H9 (cell line): ENCODE results near the gene WFS1. TPM values are rescaled to one million over a fixed set of nuclear protein-coding genes. Genes with fewer than 3 reads are reported as not detected.
A peak's percentile ranks its signal among the peaks of the same experiment; 100 is the strongest.

ENCODE experiments used
- DNase-seq: peaks from one replicate; pipeline ENCODE4 v3.0.0-alpha.2; 2017
- H2AFZ ChIP-seq: one replicate; pipeline ENCODE4 v1.6.1; 2013; ENCODE audit warnings: mild to moderate bottlenecking, low read length, control low read depth, moderate library complexity
- H2AK5ac ChIP-seq: 2 replicates; pipeline ENCODE4 v1.6.1; 2013; ENCODE audit warnings: low read length, control low read depth, mixed read lengths; ENCODE audit not compliant: insufficient read length
- H2BK120ac ChIP-seq: one replicate; pipeline ENCODE4 v1.6.1; 2013; ENCODE audit warnings: low read depth, mild to moderate bottlenecking, low read length, control low read depth, inconsistent platforms; ENCODE audit not compliant: poor library complexity, severe bottlenecking
- H2BK12ac ChIP-seq: 2 replicates; pipeline ENCODE4 v1.6.1; 2013; ENCODE audit warnings: low read length, control low read depth, mixed read lengths, low read depth; ENCODE audit not compliant: insufficient read length
- H2BK15ac ChIP-seq: 2 replicates; pipeline ENCODE4 v1.6.1; 2013; ENCODE audit warnings: low read depth, low read length, control low read depth
- H2BK20ac ChIP-seq: one replicate; pipeline ENCODE4 v1.6.1; 2013; ENCODE audit warnings: low read depth, mild to moderate bottlenecking, low read length, control low read depth, inconsistent platforms; ENCODE audit not compliant: poor library complexity, severe bottlenecking
- H2BK5ac ChIP-seq: 2 replicates; pipeline ENCODE4 v1.6.1; 2013; ENCODE audit warnings: low read length, control low read depth, mixed read lengths; ENCODE audit not compliant: insufficient read length
- H3K14ac ChIP-seq: 2 replicates; pipeline ENCODE4 v1.6.1; 2013; ENCODE audit warnings: low read length, control low read depth; ENCODE audit not compliant: insufficient read depth
- H3K18ac ChIP-seq: 2 replicates; pipeline ENCODE4 v1.6.1; 2013; ENCODE audit warnings: low read depth, mild to moderate bottlenecking, mixed read lengths, low read length, control low read depth; ENCODE audit not compliant: insufficient read length
- H3K23ac ChIP-seq: 2 replicates; pipeline ENCODE4 v1.6.1; 2013; ENCODE audit warnings: low read length, control low read depth, mixed read lengths, low read depth; ENCODE audit not compliant: insufficient read length
- H3K23me2 ChIP-seq: 2 replicates; pipeline ENCODE4 v1.6.1; 2013; ENCODE audit warnings: low read depth, mild to moderate bottlenecking, mixed read lengths, low read length, control low read depth; ENCODE audit not compliant: insufficient read length, poor library complexity, severe bottlenecking
- H3K27ac ChIP-seq: 2 replicates; pipeline ENCODE4 v1.5.1; 2013; ENCODE audit warnings: low read length, control low read depth, mixed read lengths, low read depth; ENCODE audit not compliant: insufficient read length
- H3K27me3 ChIP-seq: 2 replicates; pipeline ENCODE4 v1.6.1; 2013; ENCODE audit warnings: low read length, control low read depth, inconsistent platforms; ENCODE audit not compliant: insufficient read depth
- H3K4ac ChIP-seq: 2 replicates; pipeline ENCODE4 v1.6.1; 2013; ENCODE audit warnings: low read depth, mild to moderate bottlenecking, control low read depth, inconsistent platforms, low read length, moderate library complexity
- H3K4me1 ChIP-seq: 2 replicates; pipeline ENCODE4 v1.6.1; 2013; ENCODE audit warnings: low read length, control low read depth, inconsistent platforms; ENCODE audit not compliant: insufficient read depth
- H3K4me2 ChIP-seq: 2 replicates; pipeline ENCODE4 v1.6.1; 2013; ENCODE audit warnings: low read length, control low read depth, mixed read lengths; ENCODE audit not compliant: insufficient read length, insufficient read depth
- H3K56ac ChIP-seq: 2 replicates; pipeline ENCODE4 v1.6.1; 2013; ENCODE audit warnings: low read depth, mild to moderate bottlenecking, mixed read lengths, low read length, control low read depth; ENCODE audit not compliant: insufficient read length
- H3K79me1 ChIP-seq: 2 replicates; pipeline ENCODE4 v1.6.1; 2013; ENCODE audit warnings: low read depth, mild to moderate bottlenecking, moderate library complexity, low read length, control low read depth, inconsistent platforms; ENCODE audit not compliant: insufficient read depth, poor library complexity, severe bottlenecking
- H3K79me2 ChIP-seq: 2 replicates; pipeline ENCODE4 v1.6.1; 2013; ENCODE audit warnings: low read length, control low read depth, inconsistent platforms; ENCODE audit not compliant: insufficient read depth
- H3K9ac ChIP-seq: 2 replicates; pipeline ENCODE4 v1.6.1; 2013; ENCODE audit warnings: low read length, control low read depth, mixed read lengths; ENCODE audit not compliant: insufficient read length; ENCODE audit errors: extremely low read depth
- H3K9me3 ChIP-seq: one replicate; pipeline ENCODE4 v1.6.1; 2013; ENCODE audit warnings: low read depth, low read length, inconsistent platforms; ENCODE audit not compliant: control insufficient read depth
- H3T11ph ChIP-seq: one replicate; pipeline ENCODE4 v1.6.1; 2013; ENCODE audit warnings: mild to moderate bottlenecking, low read length, control low read depth, inconsistent platforms
- H4K20me1 ChIP-seq: one replicate; pipeline ENCODE4 v1.6.1; 2013; ENCODE audit not compliant: control insufficient read depth, insufficient read length, insufficient read depth
- H4K5ac ChIP-seq: 2 replicates; pipeline ENCODE4 v1.6.1; 2013; ENCODE audit warnings: low read depth, mild to moderate bottlenecking, mixed read lengths, low read length, control low read depth; ENCODE audit not compliant: insufficient read length
- H4K8ac ChIP-seq: replicated peaks from 2 replicates; pipeline ENCODE4 v1.6.1; 2013; ENCODE audit warnings: low read length, control low read depth, mixed read lengths, low read depth; ENCODE audit not compliant: insufficient read length
- H4K91ac ChIP-seq: 2 replicates; pipeline ENCODE4 v1.6.1; 2013; ENCODE audit warnings: low read depth, mild to moderate bottlenecking, moderate library complexity, mixed read lengths, low read length, control low read depth; ENCODE audit not compliant: insufficient read length
- H3K27ac Mint-ChIP-seq, 3 experiments: 2 replicates in 2 of 3; 3 replicates in 1 of 3; pipeline ENCODE4 v1.8.0; 2020 to 2021; ENCODE audit warnings: mixed read lengths in 3 of 3, mild to moderate bottlenecking in 1 of 3, moderate library complexity in 1 of 3
- H3K27me3 Mint-ChIP-seq: 2 replicates; pipeline ENCODE4 v1.8.0; 2021; ENCODE audit warnings: low read depth, mild to moderate bottlenecking, moderate library complexity, mixed read lengths
- H3K36me3 Mint-ChIP-seq, 3 experiments: 2 replicates in 2 of 3; 3 replicates in 1 of 3; pipeline ENCODE4 v1.8.0; 2020 to 2021; ENCODE audit warnings: low read depth in 3 of 3, mixed read lengths in 3 of 3; ENCODE audit not compliant: insufficient read depth in 1 of 3
- H3K4me1 Mint-ChIP-seq, 2 experiments: 2 replicates each; pipeline ENCODE4 v1.8.0; 2020; ENCODE audit warnings: mixed read lengths in 2 of 2
- H3K4me3 Mint-ChIP-seq, 2 experiments: 2 replicates in 1 of 2; 3 replicates in 1 of 2; pipeline ENCODE4 v1.8.0; 2020 to 2021; ENCODE audit warnings: mild to moderate bottlenecking in 2 of 2, mixed read lengths in 2 of 2, moderate library complexity in 1 of 2
- H3K9me3 Mint-ChIP-seq, 2 experiments: 2 replicates in 1 of 2; 3 replicates in 1 of 2; pipeline ENCODE4 v1.8.0; 2020; ENCODE audit warnings: mild to moderate bottlenecking in 2 of 2, mixed read lengths in 2 of 2, moderate library complexity in 1 of 2
- WGBS: extraction: QIAGEN DNeasy Blood & Tissue Kit; methylation state at CpG from one replicate; pipeline ENCODE4 v1.1.7; 2013; ENCODE audit warnings: missing lambda C conversion rate, low lambda C conversion rate, mixed read lengths; ENCODE audit not compliant: insufficient read length; ENCODE audit errors: extremely low coverage; 5-methylcytosine and 5-hydroxymethylcytosine counted together
- total RNA-seq: library from RNA; stranded (reverse); gene quantifications from 2 replicates; pipeline ENCODE4 v1.2.1, GENCODE V29; 2021
- TF ChIP-seq, protein P1 (sequence below): fragments of 200-600 bp; sonication (generic); conservative IDR thresholded peaks from 3 replicates; pipeline ENCODE4 v1.8.0; 2021; ENCODE audit warnings: antibody characterized with exemption, mild to moderate bottlenecking

WFS1 gene
- total RNA-seq, 1 experiment from 2014 or later: 18.9 TPM

DNA sequence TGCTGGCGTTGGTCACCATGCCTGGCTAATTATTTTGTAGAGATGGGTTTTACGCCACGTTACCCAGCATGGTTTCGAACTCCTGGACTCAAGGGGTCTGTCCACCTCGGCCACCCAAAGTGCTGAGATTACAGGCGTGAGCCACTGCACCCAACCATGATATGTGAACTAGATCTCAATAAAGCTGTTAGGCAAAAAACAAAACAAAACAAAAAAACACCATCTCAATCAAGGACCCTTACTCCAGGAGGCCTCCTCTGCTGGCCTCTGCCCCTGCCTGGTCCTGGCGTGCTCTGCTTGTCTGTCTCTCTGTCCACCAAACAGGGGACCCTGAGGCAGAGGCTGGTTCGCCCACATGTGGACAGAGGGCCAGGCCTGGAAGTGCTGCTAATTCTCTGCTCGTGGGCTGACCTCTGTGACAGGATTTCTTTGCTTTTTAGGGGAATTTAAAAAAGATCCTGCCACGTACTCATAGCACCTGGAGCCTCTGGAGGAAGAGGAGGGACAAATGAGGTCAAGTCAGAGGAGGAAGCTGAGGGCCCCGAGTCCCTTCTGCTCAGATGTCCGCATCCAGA lies 32.7 kb upstream of the WFS1 start:
- no peaks in the 10 kb centered on the region for H3K79me2 ChIP-seq
- no peaks in the 10 kb centered on the region for H3K79me1 ChIP-seq
- H3K36me3 Mint-ChIP-seq: no peaks in the 10 kb centered on the region
- H3K4me1 ChIP-seq: no peaks in the 10 kb centered on the region
- no peak overlapping the region for H2BK120ac ChIP-seq
- no peaks in the 10 kb centered on the region for H4K20me1 ChIP-seq
- H2AFZ ChIP-seq: no peak overlapping the region
- H3K27me3 Mint-ChIP-seq: peaks cover 10% of the 10 kb centered on the region; the same call in 1 of the 2 replicates
- H3K4me2 ChIP-seq: no peak overlapping the region
- no peak overlapping the region for H2AK5ac ChIP-seq
- no peak overlapping the region for H3K23ac ChIP-seq
- H3K23me2 ChIP-seq: no peaks in the 10 kb centered on the region
- no CpG with 5 or more reads among the region's 12 CpGs for WGBS
- no peak overlapping the region for H3K4ac ChIP-seq
- no peaks in the 10 kb centered on the region for H3K27me3 ChIP-seq
- DNase-seq: peak; percentile 19
- H3T11ph ChIP-seq: no peak overlapping the region
- no peak overlapping the region for H4K8ac ChIP-seq
- H3K56ac ChIP-seq: no peak overlapping the region
- H2BK5ac ChIP-seq: no peak overlapping the region
- H3K27ac Mint-ChIP-seq: no peak overlapping the region
- no peaks in the 10 kb centered on the region for H3K9me3 Mint-ChIP-seq
- no peak overlapping the region for H3K4me3 Mint-ChIP-seq
- no peaks in the 10 kb centered on the region for H3K9me3 ChIP-seq
- H3K14ac ChIP-seq: no peak overlapping the region
- H4K91ac ChIP-seq: no peak overlapping the region
- no peak overlapping the region for H3K27ac ChIP-seq
- no peak overlapping the region for H2BK15ac ChIP-seq
- TF ChIP-seq, protein P1, sequence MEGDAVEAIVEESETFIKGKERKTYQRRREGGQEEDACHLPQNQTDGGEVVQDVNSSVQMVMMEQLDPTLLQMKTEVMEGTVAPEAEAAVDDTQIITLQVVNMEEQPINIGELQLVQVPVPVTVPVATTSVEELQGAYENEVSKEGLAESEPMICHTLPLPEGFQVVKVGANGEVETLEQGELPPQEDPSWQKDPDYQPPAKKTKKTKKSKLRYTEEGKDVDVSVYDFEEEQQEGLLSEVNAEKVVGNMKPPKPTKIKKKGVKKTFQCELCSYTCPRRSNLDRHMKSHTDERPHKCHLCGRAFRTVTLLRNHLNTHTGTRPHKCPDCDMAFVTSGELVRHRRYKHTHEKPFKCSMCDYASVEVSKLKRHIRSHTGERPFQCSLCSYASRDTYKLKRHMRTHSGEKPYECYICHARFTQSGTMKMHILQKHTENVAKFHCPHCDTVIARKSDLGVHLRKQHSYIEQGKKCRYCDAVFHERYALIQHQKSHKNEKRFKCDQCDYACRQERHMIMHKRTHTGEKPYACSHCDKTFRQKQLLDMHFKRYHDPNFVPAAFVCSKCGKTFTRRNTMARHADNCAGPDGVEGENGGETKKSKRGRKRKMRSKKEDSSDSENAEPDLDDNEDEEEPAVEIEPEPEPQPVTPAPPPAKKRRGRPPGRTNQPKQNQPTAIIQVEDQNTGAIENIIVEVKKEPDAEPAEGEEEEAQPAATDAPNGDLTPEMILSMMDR: no peak
- no peak overlapping the region for H2BK12ac ChIP-seq
- H3K9ac ChIP-seq: no peak overlapping the region
- H4K5ac ChIP-seq: no peak overlapping the region
- H3K18ac ChIP-seq: no peak overlapping the region
- no peaks in the 10 kb centered on the region for H3K4me1 Mint-ChIP-seq
- no peak overlapping the region for H2BK20ac ChIP-seq
